ENCODE results near the gene SSH2. TPM values are rescaled to one million over a fixed set of nuclear protein-coding genes. Genes with fewer than 3 reads are reported as not detected.
A peak's percentile ranks its signal among the peaks of the same experiment; 100 is the strongest.

The SSH2 gene
- total and polyA plus RNA-seq, 2 of the 13 experiments (the other 11 are each of a cell fraction or from before 2014, with no cell fraction given): 6.0 to 6.4 TPM

DNA sequence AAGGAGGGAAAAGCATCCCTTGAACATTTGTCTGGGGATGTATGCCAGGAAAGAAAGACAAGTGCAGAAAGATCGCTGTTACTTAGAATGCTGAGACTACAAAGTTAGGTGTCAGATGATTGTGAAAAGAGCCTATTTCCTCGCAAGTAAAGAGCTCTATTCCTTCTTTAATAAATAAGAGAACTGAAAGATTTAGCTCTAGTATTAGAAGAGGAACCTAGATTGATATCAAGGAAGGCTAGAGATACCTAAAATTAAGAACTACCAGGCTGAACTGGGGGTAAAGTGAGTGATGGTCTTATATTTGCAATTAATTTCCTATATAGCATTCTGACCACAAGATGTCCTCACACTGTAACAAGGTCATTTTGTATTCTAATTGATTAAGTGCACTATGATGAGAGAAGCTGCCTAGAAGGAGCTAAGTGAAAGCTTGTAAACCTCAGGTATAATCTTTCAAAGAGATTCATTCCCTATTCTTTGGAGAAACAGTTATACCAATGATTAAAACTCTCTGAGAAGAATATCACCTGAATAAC is 62.3 kb downstream of the SSH2 start:
- Histone ChIP-seq H3K79me2 (ENCODE audit: insufficient read depth, low read length) (no peaks in the 10 kb centered on the region), H4K20me1 (ENCODE audit: insufficient read depth, low read length) (no peaks in the 10 kb centered on the region), H3K36me3 (replicated peaks in 1 of 2; ENCODE audit: control insufficient read depth in 1 of 2, insufficient read depth in 2 of 2, low read length in 2 of 2) (no peaks in the 10 kb centered on the region), H3K9ac (ENCODE audit: insufficient read depth, low read depth, low read length) (no peak overlapping the region), H3K4me1 (ENCODE audit: insufficient read depth, low read length) (peaks cover 9% of the 10 kb centered on the region), H3K9me3 (ENCODE audit: low read length) (no peaks in the 10 kb centered on the region), H2AFZ (ENCODE audit: low read length) (no peak overlapping the region), H3K27me3 (ENCODE audit: control insufficient read depth in 1 of 2, insufficient read depth in 2 of 2, low read length in 2 of 2) (no peaks in the 10 kb centered on the region), H3K27ac (ENCODE audit: extremely low read length, insufficient read depth, low read length) (no peak overlapping the region), H3K4me3 (replicated peaks in 1 of 3; ENCODE audit: insufficient read depth in 1 of 3, low read depth in 2 of 3, low read length in 3 of 3) (no peak overlapping the region), H3K4me2 (ENCODE audit: low read depth, low read length) (no peak overlapping the region)
- POLR2A ChIA-PET: no interaction called here
- CTCF ChIA-PET (ENCODE audit: low intra/inter-chr PET ratio, low total read pairs): interaction anchor here (1.0 kb wide), 1 partner anchor 63 kb away, joined by 5 read pairs; no protein-coding TSS in a partner anchor
- no peak for ATAC-seq
- peak; percentile 12 for FAIRE-seq
- intact Hi-C loops (cut with micrococcal nuclease; ENCODE audit: unreplicated experiment) (no loop called here), in situ Hi-C loops (cut with HindIII; ENCODE audit: extremely low pct_ligation_motif_present, low pct_unique_long_range_greater_than_20kb) (no loop called here)
- no peak for DNase-seq (ENCODE audit: low spot score)
- no TSS peak for BruUV-seq (replicated peaks)
- TF ChIP-seq SRY (CRISPR knock-in tag; IDR thresholded peaks at IDR 0.05): no peak
- TF ChIP-seq CTCF (CRISPR knock-in tag; IDR thresholded peaks at IDR 0.05): peak; percentile 30
- WGBS (ENCODE audit: low lambda C conversion rate): 97% methylated on average over 2 of the region's 2 CpGs

- BruUV-seq (replicated peaks): no TSS peak
- H3K4me2 ChIP-seq (ENCODE audit: low read depth, low read length): no peak overlapping the region
- ChIA-PET CTCF (ENCODE audit: low intra/inter-chr PET ratio, low total read pairs) (interaction anchor here (1.0 kb wide), 1 partner anchor 64 kb away, joined by 5 read pairs; no protein-coding TSS in a partner anchor), POLR2A (no interaction called here)
- H3K27ac ChIP-seq (ENCODE audit: extremely low read length, insufficient read depth, low read length): no peak overlapping the region
- intact Hi-C loops (cut with micrococcal nuclease; ENCODE audit: unreplicated experiment): no loop called here
- H3K9me3 ChIP-seq (ENCODE audit: low read length): no peaks in the 10 kb centered on the region
- in situ Hi-C loops (cut with HindIII; ENCODE audit: extremely low pct_ligation_motif_present, low pct_unique_long_range_greater_than_20kb): no loop called here
- ATAC-seq: no peak
- TF ChIP-seq PHF20 (CRISPR knock-in tag; IDR thresholded peaks at IDR 0.05): no peak
- TF ChIP-seq ZFP90 (CRISPR knock-in tag; IDR thresholded peaks at IDR 0.05; ENCODE audit: borderline replicate concordance): no peak
- peak; percentile 40; the same call in 1 of the 2 replicates for TF ChIP-seq ZNF652 (CRISPR knock-in tag; IDR thresholded peaks at IDR 0.05; ENCODE audit: borderline replicate concordance, low read depth)
- H3K4me1 ChIP-seq (ENCODE audit: insufficient read depth, low read length): peaks cover 14% of the 10 kb centered on the region
- no peaks in the 10 kb centered on the region for H3K27me3 ChIP-seq (ENCODE audit: control insufficient read depth in 1 of 2, insufficient read depth in 2 of 2, low read length in 2 of 2)
- WGBS (ENCODE audit: low lambda C conversion rate): 97% methylated on average over 5 of the region's 5 CpGs
- H2AFZ ChIP-seq (ENCODE audit: low read length): no peak overlapping the region
- no peaks in the 10 kb centered on the region for H3K79me2 ChIP-seq (ENCODE audit: insufficient read depth, low read length)
- FAIRE-seq: no peak
- H3K9ac ChIP-seq (ENCODE audit: insufficient read depth, low read depth, low read length): no peak overlapping the region
- no peak for DNase-seq (ENCODE audit: low spot score)
- no peaks in the 10 kb centered on the region for H4K20me1 ChIP-seq (ENCODE audit: insufficient read depth, low read length)
- no peak overlapping the region for H3K4me3 ChIP-seq (replicated peaks in 1 of 3; ENCODE audit: insufficient read depth in 1 of 3, low read depth in 2 of 3, low read length in 3 of 3)
- no peaks in the 10 kb centered on the region for H3K36me3 ChIP-seq (replicated peaks in 1 of 2; ENCODE audit: control insufficient read depth in 1 of 2, insufficient read depth in 2 of 2, low read length in 2 of 2)
These were observed 63.2 kb downstream of the SSH2 start for GRCh38 chr17:29866746-29867404.

Data from HepG2 (cell line).